Prostate gland (tissue), 2 donors: ENCODE measurements around the gene TBC1D14.

Experiments used
- POLR2A ChIP-seq: fragments of 450-650 bp; IDR thresholded peaks from one replicate; pipeline ENCODE4 v1.6.1; 2016; ENCODE audit warnings: antibody characterized with exemption, mild to moderate bottlenecking
- POLR2AphosphoS5 ChIP-seq: sonication (generic); formaldehyde crosslinking; IDR thresholded peaks from one replicate; pipeline ENCODE4 v1.6.1; 2017; ENCODE audit warnings: antibody characterized with exemption
- TF ChIP-seq, protein P1 (sequence below), 4 experiments: fragments of 200-600 bp in 2 of 4; fragments of 450-650 bp in 2 of 4; sonication (generic) in 2 of 4; IDR thresholded peaks; 1 replicate in 3 of 4; 2 replicates in 1 of 4; pipeline ENCODE4 v1.5.1; 2016 to 2019; ENCODE audit warnings: antibody characterized with exemption in 4 of 4, mild to moderate bottlenecking in 2 of 4, moderate library complexity in 2 of 4

DNA sequence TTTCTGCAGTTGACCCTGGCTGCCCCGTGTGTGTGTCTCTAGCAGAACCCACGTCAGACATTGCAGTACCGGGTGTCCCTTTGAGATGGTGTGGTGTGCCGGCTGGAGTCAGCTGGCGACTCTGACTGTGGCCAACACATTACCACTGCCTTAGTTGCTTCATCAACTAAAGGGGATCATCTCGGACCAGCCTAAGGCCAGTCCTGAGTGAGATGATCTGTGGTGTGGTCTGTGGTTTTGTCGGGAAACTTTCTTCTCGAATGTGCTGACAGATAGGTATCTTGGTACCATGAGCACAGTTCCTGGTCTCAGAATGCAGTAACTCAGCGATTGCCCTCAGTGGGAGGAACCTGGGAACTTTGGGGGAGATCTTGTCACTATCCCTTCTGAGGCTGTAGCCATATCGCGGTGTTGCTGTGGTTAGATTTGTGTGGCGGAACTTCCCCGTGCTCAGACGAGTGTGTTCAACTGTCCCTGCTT is 15.8 kb downstream of the TBC1D14 start:
- TF ChIP-seq POLR2A, result no peak
- TF ChIP-seq, protein P1, sequence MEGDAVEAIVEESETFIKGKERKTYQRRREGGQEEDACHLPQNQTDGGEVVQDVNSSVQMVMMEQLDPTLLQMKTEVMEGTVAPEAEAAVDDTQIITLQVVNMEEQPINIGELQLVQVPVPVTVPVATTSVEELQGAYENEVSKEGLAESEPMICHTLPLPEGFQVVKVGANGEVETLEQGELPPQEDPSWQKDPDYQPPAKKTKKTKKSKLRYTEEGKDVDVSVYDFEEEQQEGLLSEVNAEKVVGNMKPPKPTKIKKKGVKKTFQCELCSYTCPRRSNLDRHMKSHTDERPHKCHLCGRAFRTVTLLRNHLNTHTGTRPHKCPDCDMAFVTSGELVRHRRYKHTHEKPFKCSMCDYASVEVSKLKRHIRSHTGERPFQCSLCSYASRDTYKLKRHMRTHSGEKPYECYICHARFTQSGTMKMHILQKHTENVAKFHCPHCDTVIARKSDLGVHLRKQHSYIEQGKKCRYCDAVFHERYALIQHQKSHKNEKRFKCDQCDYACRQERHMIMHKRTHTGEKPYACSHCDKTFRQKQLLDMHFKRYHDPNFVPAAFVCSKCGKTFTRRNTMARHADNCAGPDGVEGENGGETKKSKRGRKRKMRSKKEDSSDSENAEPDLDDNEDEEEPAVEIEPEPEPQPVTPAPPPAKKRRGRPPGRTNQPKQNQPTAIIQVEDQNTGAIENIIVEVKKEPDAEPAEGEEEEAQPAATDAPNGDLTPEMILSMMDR (IDR thresholded peaks at IDR 0.05), result no peak
- no peak for TF ChIP-seq POLR2AphosphoS5
